GM18867 (cell line): Measurements from ENCODE around the gene LSM4.

Experiments used
- ATAC-seq: cut with Tn5 transposase; IDR thresholded peaks from one replicate; pipeline ENCODE4 v1.9.1; 2021; ENCODE audit warnings: mild to moderate bottlenecking, moderate library complexity; ENCODE audit not compliant: unreplicated experiment

Gene LSM4

GRCh38 chr19:18279266-18279515, 43.7 kb downstream of the LSM4 start:
- no peak for ATAC-seq

GRCh38 chr19:18278521-18279265, 44.2 kb downstream of the LSM4 start:
- ATAC-seq, result no peak

- no peak for ATAC-seq
Measured at GRCh38 chr19:18274781-18275356, 48.0 kb downstream of the LSM4 start.

- no peak for ATAC-seq
Measured at GRCh38 chr19:18274219-18274780, 48.6 kb downstream of the LSM4 start, which contains the start of gene IQCN. Gene IQCN, minus strand, starts transcription at chr19:18274452. Its CDS starts 4,974 bp downstream, at chr19:18269478.

GRCh38 chr19:18273561-18274218, 49.2 kb downstream of the LSM4 start:
- no peak for ATAC-seq

- ATAC-seq, result no peak
Measured at GRCh38 chr19:18271433-18271841, 51.4 kb downstream of the LSM4 start.

GRCh38 chr19:18270326-18270725, 52.5 kb downstream of the LSM4 start:
- ATAC-seq, result no peak

- no peak for ATAC-seq
Measured at GRCh38 chr19:18269070-18269723, 53.7 kb downstream of the LSM4 start.

GRCh38 chr19:18266771-18267686, 55.8 kb downstream of the LSM4 start:
- ATAC-seq, result no peak

GRCh38 chr19:18265582-18265981, 57.3 kb downstream of the LSM4 start:
- ATAC-seq, result no peak

- ATAC-seq, result no peak
Measured at GRCh38 chr19:18264971-18265540, 57.8 kb downstream of the LSM4 start.

- no peak for ATAC-seq
Measured at GRCh38 chr19:18264137-18264854, 58.6 kb downstream of the LSM4 start.

- no peak for ATAC-seq
Measured at GRCh38 chr19:18263324-18264136, 59.3 kb downstream of the LSM4 start.

GRCh38 chr19:18262917-18263316, 60.0 kb downstream of the LSM4 start:
- no peak for ATAC-seq

- ATAC-seq, result no peak
Measured at GRCh38 chr19:18262144-18262543, 60.7 kb downstream of the LSM4 start.

GRCh38 chr19:18261474-18261873, 61.4 kb downstream of the LSM4 start:
- no peak for ATAC-seq

- ATAC-seq, result no peak
Measured at GRCh38 chr19:18259893-18260292, 63.0 kb downstream of the LSM4 start.
